Measurements from ENCODE around the gene ATP13A4. TPM values are rescaled to one million over a fixed set of nuclear protein-coding genes. Genes with fewer than 3 reads are reported as not detected.

Gene ATP13A4
- total and polyA plus RNA-seq, 2 of the 4 experiments (the other 2 are of a cell fraction) = under 0.01 TPM; not detected in 1

DNA sequence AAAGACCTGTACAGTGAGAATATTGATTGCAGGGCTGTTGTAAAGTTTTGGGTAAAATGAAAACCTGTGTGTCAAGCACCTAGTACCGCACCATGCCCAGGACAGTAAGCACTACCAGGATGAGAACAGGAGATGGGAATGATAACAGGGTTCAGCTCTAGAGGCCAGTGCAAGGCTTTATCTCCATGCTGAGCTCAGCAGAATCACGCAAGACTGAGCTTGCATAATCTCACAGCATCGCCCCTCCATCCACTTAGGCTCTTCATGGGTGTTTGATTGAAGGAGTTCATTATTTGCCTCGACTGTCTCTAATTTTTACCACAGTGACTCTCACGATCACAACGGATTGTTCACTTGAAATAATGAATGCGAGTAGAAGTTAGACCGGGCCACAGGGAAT, 179.1 kb downstream of the ATP13A4 start:
- Histone ChIP-seq H3K36me3 (ENCODE audit: control insufficient read depth, insufficient read depth, low read length) (no peaks in the 10 kb centered on the region), H3K9ac (ENCODE audit: low read depth, low read length) (no peak overlapping the region), H3K18ac (ENCODE audit: low read depth, low read length) (no peak overlapping the region), H3K4ac (ENCODE audit: low read depth, low read length) (no peak overlapping the region), H3K56ac (ENCODE audit: extremely low read depth, insufficient read depth, low read length) (no peak overlapping the region), H3K14ac (replicated peaks; ENCODE audit: low read depth, low read length) (no peak overlapping the region), H2BK15ac (ENCODE audit: low read depth, low read length) (no peak overlapping the region), H4K5ac (ENCODE audit: low read depth, low read length) (no peak overlapping the region), H4K91ac (ENCODE audit: insufficient read depth, low read depth, low read length) (no peak overlapping the region), H3K27me3 (ENCODE audit: control insufficient read depth, insufficient read depth, low read length) (no peaks in the 10 kb centered on the region), H2AFZ (replicated peaks; ENCODE audit: low read length, poor library complexity) (no peak overlapping the region), H3K4me3 (ENCODE audit: insufficient read depth, low read depth, low read length) (no peak overlapping the region), H4K8ac (ENCODE audit: low read depth in 2 of 2, low read length in 2 of 2) (no peak overlapping the region), H3K4me1 (ENCODE audit: control insufficient read depth, insufficient read depth, low read length) (no peaks in the 10 kb centered on the region), H3K9me3 (ENCODE audit: control insufficient read depth, insufficient read depth, low read length) (peaks cover 3% of the 10 kb centered on the region), H2BK5ac (ENCODE audit: low read depth, low read length, poor library complexity, severe bottlenecking) (no peak overlapping the region), H2BK20ac (ENCODE audit: low read depth, low read length) (no peak overlapping the region), H3K23ac (ENCODE audit: low read depth, low read length) (no peak overlapping the region), H3K79me1 (ENCODE audit: low read depth in 1 of 2, low read length in 2 of 2) (no peaks in the 10 kb centered on the region), H3K27ac (ENCODE audit: insufficient read depth, low read length) (no peak overlapping the region), H4K20me1 (ENCODE audit: insufficient read depth, low read length) (no peaks in the 10 kb centered on the region), H3K9me1 (ENCODE audit: insufficient read depth, low read length) (no peaks in the 10 kb centered on the region), H2BK120ac (ENCODE audit: low read depth, low read length) (no peak overlapping the region), H2AK5ac (ENCODE audit: low read depth, low read length) (no peak overlapping the region), H3K4me2 (ENCODE audit: low read depth, low read length) (no peak overlapping the region), H2AK9ac (replicated peaks; ENCODE audit: low read depth, low read length, poor library complexity) (no peak overlapping the region)
- POLR2A ChIA-PET (ENCODE audit: unreplicated experiment) = no interaction called here
- TF ChIP-seq MAFK (IDR thresholded peaks at IDR 0.05; ENCODE audit: low read depth, low read length) = peak; percentile 50; the same call in 1 of the 2 replicates
- no peak for TF ChIP-seq CHD1 (IDR thresholded peaks at IDR 0.05; ENCODE audit: low read depth, low read length)
- DNase-seq (no peak), ATAC-seq (ENCODE audit: low read depth) (no peak)
- CTCF ChIA-PET = no interaction called here
- intact Hi-C loops (cut with micrococcal nuclease) (no loop called here), dilution Hi-C loops (cut with HindIII; ENCODE audit: low sequenced_read_pairs, unreplicated experiment) (no loop called here), in situ Hi-C loops (cut with MboI; ENCODE audit: low sequenced_read_pairs) (no loop called here)
- WGBS, 2 experiments (ENCODE audit: extremely low coverage in 2 of 2, insufficient read length in 1 of 2) = no CpG with 5 or more reads among the region's 8 CpGs
- BruUV-seq (replicated peaks) = no TSS peak

Data from IMR-90 (cell line).